Loucy (cell line): Measurements from ENCODE around the gene ZBTB7B.

ENCODE experiments used
- CTCF ChIP-seq: fragments of 200-600 bp; sonication (generic); conservative IDR thresholded peaks from 2 replicates; pipeline ENCODE4 v1.5.1; 2014; ENCODE audit warnings: mild to moderate bottlenecking, antibody characterized with exemption, low read length
- EZH2phosphoT487 ChIP-seq: fragments of 200-600 bp; IDR thresholded peaks from 2 replicates; pipeline ENCODE4 v1.6.1; 2018; ENCODE audit warnings: antibody characterized with exemption, mild to moderate bottlenecking, moderate library complexity, borderline replicate concordance

GRCh38 chr1:155013632-155014031 lies 11.0 kb downstream of the ZBTB7B start:
- TF ChIP-seq CTCF (no peak), EZH2phosphoT487 (no peak)
